NCI-H345 treated with DMSO at 0.1 percent for 48 hours (cell line): ENCODE results near the gene ATXN1.
"Not testable (repeated sequence)": the region's sequence is repeated elsewhere in the genome, so short reads cannot be mapped to it uniquely, and the experiment has no call there.

Source experiments
- DNase-seq: peaks from one replicate; lab custom pipeline; 2025; ENCODE audit not compliant: unreplicated experiment; lab: John Stamatoyannopoulos, UW

ATXN1 gene

GRCh38 chr6:16272201-16272600 lies 489.1 kb downstream of the ATXN1 start:
- DNase-seq = no peak

GRCh38 chr6:16271428-16271827 lies 489.8 kb downstream of the ATXN1 start:
- no peak for DNase-seq

- no peak for DNase-seq
These were observed 491.0 kb downstream of the ATXN1 start for GRCh38 chr6:16270178-16270794.

GRCh38 chr6:16269442-16270070 lies 491.7 kb downstream of the ATXN1 start:
- DNase-seq = not testable (repeated sequence)

- DNase-seq = no peak
These were observed 493.6 kb downstream of the ATXN1 start for GRCh38 chr6:16267428-16268263.

GRCh38 chr6:16265351-16266341 lies 495.6 kb downstream of the ATXN1 start:
- DNase-seq = no peak

GRCh38 chr6:16264785-16265184 lies 496.5 kb downstream of the ATXN1 start:
- DNase-seq = no peak

- not testable (repeated sequence) for DNase-seq
These were observed 497.7 kb downstream of the ATXN1 start for GRCh38 chr6:16263464-16264099.

- DNase-seq = not testable (repeated sequence)
These were observed 498.5 kb downstream of the ATXN1 start for GRCh38 chr6:16262773-16263172.

- DNase-seq = not testable (repeated sequence)
These were observed 500.7 kb downstream of the ATXN1 start for GRCh38 chr6:16260602-16261001.

- not testable (repeated sequence) for DNase-seq
These were observed 501.7 kb downstream of the ATXN1 start for GRCh38 chr6:16259604-16260003.

GRCh38 chr6:16258709-16259075 lies 502.6 kb downstream of the ATXN1 start:
- no peak for DNase-seq

GRCh38 chr6:16257999-16258708 lies 503.1 kb downstream of the ATXN1 start:
- DNase-seq = no peak

GRCh38 chr6:16256781-16257180 lies 504.5 kb downstream of the ATXN1 start:
- DNase-seq = no peak

GRCh38 chr6:16254535-16254934 lies 506.7 kb downstream of the ATXN1 start:
- DNase-seq = no peak

GRCh38 chr6:16253399-16254144 lies 507.7 kb downstream of the ATXN1 start:
- DNase-seq = no peak

- DNase-seq = no peak
These were observed 508.5 kb downstream of the ATXN1 start for GRCh38 chr6:16252686-16253299.

GRCh38 chr6:16251706-16252105 lies 509.6 kb downstream of the ATXN1 start:
- DNase-seq = no peak

- DNase-seq = peak; percentile 58
These were observed 511.3 kb downstream of the ATXN1 start for GRCh38 chr6:16249971-16250370.
